AG09309 (cell line): ENCODE results near the gene FAR2.

ENCODE experiments used
- DNase-seq: peaks from one replicate; pipeline ENCODE4 v3.0.0-alpha.2; 2010; ENCODE audit warnings: low read depth
- H3K4me3 ChIP-seq: 2 replicates; pipeline ENCODE4 v1.5.1; 2011; ENCODE audit warnings: mild to moderate bottlenecking, low read depth, low read length, moderate library complexity; ENCODE audit not compliant: control insufficient read depth
- CTCF ChIP-seq: IDR thresholded peaks from 2 replicates; pipeline ENCODE4 v1.5.1; 2011; ENCODE audit warnings: mild to moderate bottlenecking, low read depth, low read length, inconsistent platforms; ENCODE audit not compliant: insufficient read depth, control insufficient read depth; ENCODE audit errors: missing control alignments

FAR2 gene

GRCh38 chr12:29316752-29317151 is 167.7 kb downstream of the FAR2 start:
- DNase-seq, result no peak
- no peak for TF ChIP-seq CTCF

GRCh38 chr12:29317556-29318363 is 168.7 kb downstream of the FAR2 start:
- peak; percentile 54 for TF ChIP-seq CTCF
- H3K4me3 ChIP-seq, result no peak overlapping the region
- DNase-seq, result no peak

More at GRCh38 chr12:29316752-29317151, 167.7 kb downstream of the FAR2 start:
- H3K4me3 ChIP-seq, result no peak overlapping the region

GRCh38 chr12:29320295-29321085 is 171.4 kb downstream of the FAR2 start:
- peak; percentile 78 for DNase-seq
- TF ChIP-seq CTCF, result no peak
- no peak overlapping the region for H3K4me3 ChIP-seq

GRCh38 chr12:29322157-29322556 is 173.1 kb downstream of the FAR2 start:
- DNase-seq, result no peak
- no peak for TF ChIP-seq CTCF
- no peak overlapping the region for H3K4me3 ChIP-seq

- TF ChIP-seq CTCF, result no peak
- DNase-seq, result no peak
- H3K4me3 ChIP-seq, result no peak overlapping the region
These were observed 180.3 kb downstream of the FAR2 start for GRCh38 chr12:29329411-29329810.

- no peak for TF ChIP-seq CTCF
- DNase-seq, result peak; percentile 55
- H3K4me3 ChIP-seq, result no peak overlapping the region
These were observed 184.1 kb downstream of the FAR2 start for GRCh38 chr12:29333178-29333577.
